Activated naive CD4-positive, alpha-beta T cell treated with anti-CD3 and anti-CD28 coated beads for 36 hours (primary cell): ENCODE data around the gene AKAP12. TPM values are rescaled to one million over a fixed set of nuclear protein-coding genes. Genes with fewer than 3 reads are reported as not detected.

Source experiments
- CTCF ChIA-PET: fragments of 350-600 bp; sonication (Branson Sonifier 250); formaldehyde crosslinking; loops from one replicate; lab custom pipeline; 2021; ENCODE audit warnings: antibody characterized with exemption; lab: Charles Lee
- DNase-seq: peaks from one replicate; pipeline ENCODE4 v3.0.0-alpha.2; 2020
- H3K27ac Mint-ChIP-seq: one replicate; pipeline ENCODE4 v1.8.0; 2021; ENCODE audit warnings: mild to moderate bottlenecking, mixed read lengths
- H3K27me3 Mint-ChIP-seq: one replicate; pipeline ENCODE4 v1.8.0; 2021; ENCODE audit warnings: low read depth, mixed read lengths
- H3K36me3 Mint-ChIP-seq: one replicate; pipeline ENCODE4 v1.8.0; 2021; ENCODE audit warnings: low read depth, mixed read lengths
- H3K4me1 Mint-ChIP-seq: one replicate; pipeline ENCODE4 v1.8.0; 2021; ENCODE audit warnings: low read depth, mixed read lengths
- H3K4me3 Mint-ChIP-seq: one replicate; pipeline ENCODE4 v1.8.0; 2021; ENCODE audit warnings: mild to moderate bottlenecking, moderate library complexity, mixed read lengths
- H3K9me3 Mint-ChIP-seq: one replicate; pipeline ENCODE4 v1.8.0; 2021; ENCODE audit warnings: mixed read lengths
- intact Hi-C: fragments of 100-400 bp; cut with micrococcal nuclease; formaldehyde crosslinking; loops from one replicate; pipeline ENCODE4 v1.15.1; 2023
- total RNA-seq, 2 experiments: library from RNA; stranded (reverse); gene quantifications; one replicate each; pipeline ENCODE4 v1.2.3, GENCODE V29; 2021

The AKAP12 gene
- total RNA-seq, 2 experiments from 2014 or later: 0.62 to 0.77 TPM

GRCh38 chr6:151385177-151385576 is 145.4 kb downstream of the AKAP12 start:
- intact Hi-C loops: no loop called here
- H3K4me1 Mint-ChIP-seq: peaks cover 56% of the 10 kb centered on the region

GRCh38 chr6:151387175-151387970 is 147.6 kb downstream of the AKAP12 start:
- Mint-ChIP-seq H3K36me3 (peaks cover 7% of the 10 kb centered on the region), H3K27ac (peak overlapping the region; percentile 60), H3K9me3 (no peaks in the 10 kb centered on the region), H3K4me3 (no peak overlapping the region), H3K4me1 (peaks cover 43% of the 10 kb centered on the region), H3K27me3 (no peaks in the 10 kb centered on the region)
- DNase-seq: no peak
- intact Hi-C loops: no loop called here
- CTCF ChIA-PET: no interaction called here

More at GRCh38 chr6:151385177-151385576, 145.4 kb downstream of the AKAP12 start:
- H3K36me3 Mint-ChIP-seq: peaks cover 3% of the 10 kb centered on the region
- CTCF ChIA-PET: interaction anchor here (0.6 to 1.8 kb wide), 2 partner anchors 21 to 237 kb away, joined by 3 to 5 read pairs; no protein-coding TSS in a partner anchor
- peak overlapping the region; percentile 46 for H3K4me3 Mint-ChIP-seq
- H3K27me3 Mint-ChIP-seq: no peaks in the 10 kb centered on the region
- no peak for DNase-seq
- H3K27ac Mint-ChIP-seq: peak overlapping the region; percentile 65
- no peaks in the 10 kb centered on the region for H3K9me3 Mint-ChIP-seq

GRCh38 chr6:151388236-151388635 is 148.5 kb downstream of the AKAP12 start:
- H3K4me1 Mint-ChIP-seq: peaks cover 49% of the 10 kb centered on the region
- peak overlapping the region; percentile 80 for H3K27ac Mint-ChIP-seq
- H3K36me3 Mint-ChIP-seq: peaks cover 6% of the 10 kb centered on the region
- CTCF ChIA-PET: interaction anchor here (0.9 kb wide), 1 partner anchor 64 kb away, joined by 3 read pairs; no protein-coding TSS in a partner anchor
- H3K27me3 Mint-ChIP-seq: no peaks in the 10 kb centered on the region
- no peaks in the 10 kb centered on the region for H3K9me3 Mint-ChIP-seq
- H3K4me3 Mint-ChIP-seq: no peak overlapping the region
- DNase-seq: no peak
- intact Hi-C loops: no loop called here

- peaks cover 56% of the 10 kb centered on the region for H3K4me1 Mint-ChIP-seq
- no peaks in the 10 kb centered on the region for H3K27me3 Mint-ChIP-seq
- intact Hi-C loops: no loop called here
- DNase-seq: no peak
- peak overlapping the region; percentile 94 for H3K27ac Mint-ChIP-seq
- H3K4me3 Mint-ChIP-seq: peak overlapping the region; percentile 83
- CTCF ChIA-PET: interaction anchor here (0.9 kb wide), 1 partner anchor 12 kb away, joined by 5 read pairs; no protein-coding TSS in a partner anchor
- H3K9me3 Mint-ChIP-seq: no peaks in the 10 kb centered on the region
- peaks cover 12% of the 10 kb centered on the region for H3K36me3 Mint-ChIP-seq
Measured at GRCh38 chr6:151388997-151389617, 149.3 kb downstream of the AKAP12 start.

GRCh38 chr6:151389618-151390275 is 150.0 kb downstream of the AKAP12 start:
- DNase-seq: peak; percentile 61
- peak overlapping the region; percentile 83 for H3K4me3 Mint-ChIP-seq
- CTCF ChIA-PET: interaction anchor here (0.9 kb wide), 1 partner anchor 12 kb away, joined by 5 read pairs; no protein-coding TSS in a partner anchor
- H3K4me1 Mint-ChIP-seq: peaks cover 55% of the 10 kb centered on the region
- intact Hi-C loops: loop anchor here (1.0 to 5.0 kb wide), 10 partner anchors 9 to 1613 kb away; partner anchors contain the start of genes FBXO5, MTHFD1L, MTRF1L and RMND1
- no peaks in the 10 kb centered on the region for H3K27me3 Mint-ChIP-seq
- no peaks in the 10 kb centered on the region for H3K9me3 Mint-ChIP-seq
- H3K36me3 Mint-ChIP-seq: peaks cover 12% of the 10 kb centered on the region
- H3K27ac Mint-ChIP-seq: peak overlapping the region; percentile 94

GRCh38 chr6:151390276-151390850 is 150.6 kb downstream of the AKAP12 start:
- Mint-ChIP-seq H3K27ac (peak overlapping the region; percentile 70), H3K4me1 (peaks cover 54% of the 10 kb centered on the region), H3K27me3 (no peaks in the 10 kb centered on the region), H3K4me3 (peak overlapping the region; percentile 95), H3K36me3 (peaks cover 12% of the 10 kb centered on the region), H3K9me3 (no peaks in the 10 kb centered on the region)
- DNase-seq: peak; percentile 97
- CTCF ChIA-PET: no interaction called here
- intact Hi-C loops: loop anchor here (1.0 to 5.0 kb wide), 10 partner anchors 10 to 1612 kb away; partner anchors contain the start of genes FBXO5, MTHFD1L, MTRF1L and RMND1

- Mint-ChIP-seq H3K4me3 (peak overlapping the region; percentile 95), H3K4me1 (peaks cover 51% of the 10 kb centered on the region), H3K27ac (peak overlapping the region; percentile 98), H3K36me3 (peaks cover 12% of the 10 kb centered on the region), H3K27me3 (no peaks in the 10 kb centered on the region), H3K9me3 (no peaks in the 10 kb centered on the region)
- DNase-seq: peak; percentile 80
- CTCF ChIA-PET: no interaction called here
- intact Hi-C loops: loop anchor here (1.0 to 5.0 kb wide), 10 partner anchors 11 to 1611 kb away; partner anchors contain the start of genes FBXO5, MTHFD1L, MTRF1L and RMND1
Measured at GRCh38 chr6:151390851-151391470, 151.2 kb downstream of the AKAP12 start.

GRCh38 chr6:151391471-151392413 is 152.0 kb downstream of the AKAP12 start, which contains the start of gene ZBTB2:
Gene ZBTB2 (minus strand): TSS chr6:151391559. CDS start chr6:151373637, 17,922 bp downstream.
- H3K27ac Mint-ChIP-seq: peak within 1 kb of the TSS; percentile 98
- intact Hi-C loops: loop anchor here (1.0 to 5.0 kb wide), 5 partner anchors 9 to 1611 kb away; partner anchors contain the start of genes FBXO5 and MTRF1L
- CTCF ChIA-PET: interaction anchor here (1.0 kb wide), 1 partner anchor 13 kb away, joined by 3 read pairs; no protein-coding TSS in a partner anchor
- peaks cover 14% of the 10 kb centered on the region for H3K36me3 Mint-ChIP-seq
- H3K4me3 Mint-ChIP-seq: peak within 1 kb of the TSS; percentile 95
- peaks cover 54% of the 10 kb centered on the region for H3K4me1 Mint-ChIP-seq
- no peaks in the 10 kb centered on the region for H3K27me3 Mint-ChIP-seq
- peak; percentile 74 for DNase-seq
- no peaks in the 10 kb centered on the region for H3K9me3 Mint-ChIP-seq

- Mint-ChIP-seq H3K27me3 (no peaks in the 10 kb centered on the region), H3K4me1 (peaks cover 54% of the 10 kb centered on the region), H3K9me3 (no peaks in the 10 kb centered on the region), H3K36me3 (peaks cover 18% of the 10 kb centered on the region), H3K27ac (peak overlapping the region; percentile 98), H3K4me3 (peak overlapping the region; percentile 95)
- intact Hi-C loops: loop anchor here (1.0 to 5.0 kb wide), 4 partner anchors 8 to 1610 kb away; partner anchors contain the start of gene MTRF1L
- DNase-seq: no peak
- CTCF ChIA-PET: interaction anchor here (1.0 kb wide), 1 partner anchor 13 kb away, joined by 3 read pairs; no protein-coding TSS in a partner anchor
Measured at GRCh38 chr6:151392427-151392826, 152.7 kb downstream of the AKAP12 start.

- CTCF ChIA-PET: interaction anchor here (1.0 kb wide), 1 partner anchor 13 kb away, joined by 3 read pairs; no protein-coding TSS in a partner anchor
- H3K9me3 Mint-ChIP-seq: no peaks in the 10 kb centered on the region
- H3K4me3 Mint-ChIP-seq: peak overlapping the region; percentile 21
- intact Hi-C loops: loop anchor here (5.0 kb wide), 3 partner anchors 84 to 1609 kb away; partner anchors contain the start of gene MTRF1L
- H3K36me3 Mint-ChIP-seq: peaks cover 22% of the 10 kb centered on the region
- no peaks in the 10 kb centered on the region for H3K27me3 Mint-ChIP-seq
- H3K27ac Mint-ChIP-seq: peak overlapping the region; percentile 98
- no peak for DNase-seq
- peaks cover 54% of the 10 kb centered on the region for H3K4me1 Mint-ChIP-seq
Measured at GRCh38 chr6:151393410-151393809, 153.6 kb downstream of the AKAP12 start.
